ENCODE measurements around the gene PCDHGA4.

DNA sequence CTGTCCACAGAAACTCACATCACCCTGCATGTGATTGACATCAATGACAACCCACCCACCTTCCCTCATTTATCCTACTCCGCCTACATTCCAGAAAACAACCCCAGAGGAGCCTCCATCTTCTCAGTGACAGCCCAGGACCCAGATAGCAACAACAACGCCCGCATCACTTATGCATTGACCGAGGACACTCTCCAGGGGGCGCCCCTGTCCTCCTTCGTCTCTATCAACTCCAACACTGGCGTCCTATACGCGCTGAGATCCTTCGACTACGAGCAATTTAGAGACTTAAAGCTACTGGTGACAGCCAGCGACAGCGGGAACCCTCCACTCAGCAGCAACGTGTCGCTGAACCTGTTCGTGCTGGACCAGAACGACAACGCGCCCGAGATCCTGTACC lies 9.5 kb upstream of the PCDHGA4 start:
- TF ChIP-seq POLR2A (IDR thresholded peaks at IDR 0.05; ENCODE audit: low read depth, low read length), result no peak
- no peak for TF ChIP-seq POLR2AphosphoS5 (IDR thresholded peaks at IDR 0.05; ENCODE audit: low read depth, low read length)
- TF ChIP-seq TAF1 (IDR thresholded peaks at IDR 0.05; ENCODE audit: borderline replicate concordance, low read depth, low read length), result no peak

Measured in GM12892 (cell line).